Tibial nerve (tissue), 4 donors: ENCODE results near the gene IL18. TPM values are rescaled to one million over a fixed set of nuclear protein-coding genes. Genes with fewer than 3 reads are reported as not detected.

Experiments used
- DNase-seq, 2 donors: peaks; one replicate each; pipeline ENCODE4 v3.0.0-alpha.2; 2019; ENCODE audit warnings: low spot score in 2 of 2
- H3K27ac ChIP-seq, 4 donors: fragments of 200-600 bp; sonication (generic) in 3 of 4; one replicate each; pipeline ENCODE4 v1.5.1; 2017 to 2019; ENCODE audit warnings: mild to moderate bottlenecking in 1 of 4
- H3K27me3 ChIP-seq, 2 donors: fragments of 200-600 bp; sonication (generic) in 1 of 2; one replicate each; pipeline versions ENCODE4 v1.5.1 to v1.6.0; 2017 to 2019
- H3K36me3 ChIP-seq, 3 donors: fragments of 200-600 bp; sonication (generic); one replicate each; pipeline ENCODE4 v1.5.1; 2018 to 2019
- H3K4me1 ChIP-seq, 4 donors: fragments of 200-600 bp; sonication (generic) in 3 of 4; one replicate each; pipeline ENCODE4 v1.5.1; 2017 to 2019
- H3K4me3 ChIP-seq, 4 donors: fragments of 200-600 bp; sonication (generic) in 3 of 4; one replicate each; pipeline ENCODE4 v1.5.1; 2017 to 2019; ENCODE audit warnings: mild to moderate bottlenecking in 1 of 4, moderate library complexity in 1 of 4
- H3K9me3 ChIP-seq, 4 donors: fragments of 200-600 bp; sonication (generic) in 3 of 4; one replicate each; pipeline ENCODE4 v1.5.1; 2017 to 2019
- EP300 ChIP-seq, 2 donors: sonication (generic); formaldehyde crosslinking; IDR thresholded peaks; one replicate each; pipeline ENCODE4 v1.6.1; 2017; ENCODE audit warnings: antibody characterized with exemption in 2 of 2, mild to moderate bottlenecking in 1 of 2
- POLR2A ChIP-seq, 2 donors: fragments of 450-650 bp; IDR thresholded peaks; one replicate each; pipeline ENCODE4 v1.6.1; 2017; ENCODE audit warnings: antibody characterized with exemption in 2 of 2, mild to moderate bottlenecking in 2 of 2, moderate library complexity in 2 of 2
- WGBS, 2 donors: methylation state at CpG; one replicate each; pipeline ENCODE4 v1.1.5; 2018; 5-methylcytosine and 5-hydroxymethylcytosine counted together
- total RNA-seq, 4 donors: library from RNA; depleted of rRNA; stranded (reverse); fragments of >200 nt; gene quantifications; one replicate each; pipeline ENCODE4 v1.1.0, GENCODE V29; 2016
- TF ChIP-seq, protein P1 (sequence below), 5 experiments: fragments of 200-600 bp in 3 of 5; fragments of 450-650 bp in 2 of 5; sonication (generic) in 3 of 5; IDR thresholded peaks; one replicate each; pipeline ENCODE4 v1.5.1; 2016 to 2019; ENCODE audit warnings: antibody characterized with exemption in 5 of 5, mild to moderate bottlenecking in 3 of 5, moderate library complexity in 2 of 5

The IL18 gene
- total RNA-seq, 4 donors from 2014 or later = 15.3 to 64.9 (median 33.5) TPM

DNA sequence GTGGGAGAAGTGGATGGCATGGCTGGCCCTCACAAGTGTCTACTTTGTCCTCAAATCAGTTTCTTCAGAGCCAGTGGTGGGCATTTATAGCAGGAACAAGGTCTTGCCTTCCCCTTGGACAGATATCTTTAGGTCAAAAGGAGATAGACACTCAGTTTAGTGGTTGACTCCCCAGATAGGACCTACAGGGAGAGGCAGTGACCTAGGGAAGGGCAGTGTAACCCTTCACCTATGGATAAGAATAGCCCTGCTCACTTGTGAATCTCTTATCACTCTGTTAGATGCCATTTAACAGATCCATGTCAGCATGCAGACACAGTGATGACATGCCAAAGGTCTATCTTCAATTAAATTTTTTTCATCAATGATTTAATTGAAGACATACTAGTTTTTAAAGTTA lies 22.4 kb upstream of the IL18 start:
- H3K27ac ChIP-seq = no peak overlapping the region
- H3K4me3 ChIP-seq = no peak overlapping the region
- H3K36me3 ChIP-seq = no peaks in the 10 kb centered on the region
- H3K9me3 ChIP-seq = no peaks in the 10 kb centered on the region
- no peaks in the 10 kb centered on the region for H3K4me1 ChIP-seq
- TF ChIP-seq EP300 (IDR thresholded peaks at IDR 0.05) (no peak), POLR2A (IDR thresholded peaks at IDR 0.05) (no peak)
- TF ChIP-seq, protein P1, sequence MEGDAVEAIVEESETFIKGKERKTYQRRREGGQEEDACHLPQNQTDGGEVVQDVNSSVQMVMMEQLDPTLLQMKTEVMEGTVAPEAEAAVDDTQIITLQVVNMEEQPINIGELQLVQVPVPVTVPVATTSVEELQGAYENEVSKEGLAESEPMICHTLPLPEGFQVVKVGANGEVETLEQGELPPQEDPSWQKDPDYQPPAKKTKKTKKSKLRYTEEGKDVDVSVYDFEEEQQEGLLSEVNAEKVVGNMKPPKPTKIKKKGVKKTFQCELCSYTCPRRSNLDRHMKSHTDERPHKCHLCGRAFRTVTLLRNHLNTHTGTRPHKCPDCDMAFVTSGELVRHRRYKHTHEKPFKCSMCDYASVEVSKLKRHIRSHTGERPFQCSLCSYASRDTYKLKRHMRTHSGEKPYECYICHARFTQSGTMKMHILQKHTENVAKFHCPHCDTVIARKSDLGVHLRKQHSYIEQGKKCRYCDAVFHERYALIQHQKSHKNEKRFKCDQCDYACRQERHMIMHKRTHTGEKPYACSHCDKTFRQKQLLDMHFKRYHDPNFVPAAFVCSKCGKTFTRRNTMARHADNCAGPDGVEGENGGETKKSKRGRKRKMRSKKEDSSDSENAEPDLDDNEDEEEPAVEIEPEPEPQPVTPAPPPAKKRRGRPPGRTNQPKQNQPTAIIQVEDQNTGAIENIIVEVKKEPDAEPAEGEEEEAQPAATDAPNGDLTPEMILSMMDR (IDR thresholded peaks at IDR 0.05) = no peak
- no peak for DNase-seq
- H3K27me3 ChIP-seq = no peaks in the 10 kb centered on the region

DNA sequence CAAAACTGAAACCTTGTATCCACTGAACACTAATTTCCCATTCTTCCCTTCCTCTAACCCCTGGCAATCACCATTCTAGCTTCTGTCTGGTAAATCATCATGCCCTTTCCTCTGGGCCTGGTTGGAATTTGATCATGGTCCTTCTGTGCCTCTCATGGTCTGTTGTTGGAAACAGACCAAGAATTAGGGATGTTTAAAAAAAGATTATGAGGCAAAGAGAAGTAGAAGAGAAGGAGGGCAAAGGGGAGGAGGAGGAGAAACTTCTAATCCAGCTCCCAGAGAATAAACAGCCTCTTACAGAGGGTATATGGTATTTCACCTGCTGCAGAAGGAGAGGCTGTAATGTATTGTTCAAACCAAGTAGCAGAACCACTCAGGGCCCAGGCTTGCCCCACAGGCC lies 22.0 kb upstream of the IL18 start:
- H3K27me3 ChIP-seq = no peaks in the 10 kb centered on the region
- H3K36me3 ChIP-seq = no peaks in the 10 kb centered on the region
- H3K9me3 ChIP-seq = no peaks in the 10 kb centered on the region
- DNase-seq = no peak
- H3K27ac ChIP-seq = no peak overlapping the region
- TF ChIP-seq EP300 (IDR thresholded peaks at IDR 0.05) = no peak
- TF ChIP-seq, protein P1 (IDR thresholded peaks at IDR 0.05) = no peak
- TF ChIP-seq POLR2A (IDR thresholded peaks at IDR 0.05) = no peak
- H3K4me1 ChIP-seq = no peaks in the 10 kb centered on the region
- H3K4me3 ChIP-seq = no peak overlapping the region

DNA sequence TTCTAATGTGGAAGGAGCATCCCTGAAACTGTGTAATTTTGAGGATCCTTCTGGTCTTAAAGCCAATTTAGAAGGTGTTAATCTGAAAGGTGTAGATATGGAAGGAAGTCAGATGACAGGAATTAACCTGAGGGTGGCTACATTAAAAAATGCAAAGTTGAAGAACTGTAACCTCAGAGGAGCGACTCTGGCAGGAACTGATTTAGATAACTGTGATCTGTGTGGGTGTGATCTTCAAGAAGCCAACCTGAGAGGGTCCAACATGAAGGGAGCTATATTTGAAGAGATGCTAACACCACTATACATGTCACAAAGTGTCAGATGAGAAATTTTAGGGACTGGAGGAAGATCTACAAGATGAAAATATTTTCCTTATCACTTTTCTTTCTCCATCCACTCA lies 19.0 kb upstream of the IL18 start:
- Histone ChIP-seq H3K36me3 (no peaks in the 10 kb centered on the region), H3K9me3 (no peaks in the 10 kb centered on the region), H3K27ac (no peak overlapping the region), H3K4me1 (no peaks in the 10 kb centered on the region), H3K27me3 (no peaks in the 10 kb centered on the region), H3K4me3 (no peak overlapping the region)
- DNase-seq = no peak
- 74 to 84% methylated on average over 1 of the region's 1 CpG for WGBS, 2 donors
- no peak for TF ChIP-seq POLR2A (IDR thresholded peaks at IDR 0.05)
- TF ChIP-seq, protein P1 (IDR thresholded peaks at IDR 0.05) = no peak
- TF ChIP-seq EP300 (IDR thresholded peaks at IDR 0.05) = no peak

DNA sequence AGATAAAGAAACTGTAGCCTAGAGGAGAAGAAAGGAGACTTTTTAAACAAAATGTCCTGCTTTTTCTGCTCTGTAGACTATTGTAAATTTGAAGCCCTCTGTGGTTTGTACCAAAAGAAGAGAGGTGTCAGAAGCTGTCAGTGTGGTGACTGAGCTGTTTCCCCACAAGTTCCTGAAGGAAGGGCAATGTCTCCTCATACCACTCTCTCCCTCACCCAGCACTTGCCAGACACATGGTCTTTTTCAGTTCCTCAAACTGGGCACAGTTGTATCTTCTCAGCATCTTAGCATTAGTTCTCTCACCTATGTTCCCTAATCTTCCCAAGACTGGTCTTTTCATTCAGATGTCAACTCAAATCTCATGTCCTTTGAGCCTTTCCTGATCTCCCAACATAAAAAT lies 15.7 kb upstream of the IL18 start:
- Histone ChIP-seq H3K4me1 (peaks cover 0 to 17% (median 5%) of the 10 kb centered on the region in 4 donors), H3K9me3 (no peaks in the 10 kb centered on the region), H3K27ac (no peak overlapping the region), H3K36me3 (no peaks in the 10 kb centered on the region), H3K4me3 (no peak overlapping the region), H3K27me3 (no peaks in the 10 kb centered on the region)
- no peak for DNase-seq
- TF ChIP-seq EP300 (IDR thresholded peaks at IDR 0.05) = peak in 1 of 2 donors; percentile 29
- TF ChIP-seq, protein P1 (IDR thresholded peaks at IDR 0.05) = no peak

DNA sequence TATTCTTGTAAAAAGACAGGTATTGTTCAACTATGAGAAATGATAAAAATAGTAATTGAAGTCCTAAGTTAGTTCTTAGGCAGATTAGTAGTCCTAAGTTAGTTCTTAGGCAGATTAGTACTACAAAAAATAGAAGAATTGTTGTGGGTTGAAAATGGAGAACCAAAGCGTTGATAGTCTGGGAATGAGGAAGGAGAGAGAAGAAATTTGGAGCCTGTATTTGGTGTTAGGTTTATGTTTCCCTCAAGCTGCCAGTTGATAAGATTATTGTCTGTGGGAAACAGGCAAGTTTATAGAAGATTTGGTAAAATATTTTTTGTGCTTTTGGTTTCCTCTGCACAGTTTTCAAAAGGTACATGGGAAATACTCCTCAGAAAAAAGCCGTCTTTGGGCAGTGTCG lies 15.0 kb upstream of the IL18 start:
- no peaks in the 10 kb centered on the region for H3K27me3 ChIP-seq
- DNase-seq = no peak
- H3K36me3 ChIP-seq = no peaks in the 10 kb centered on the region
- no peaks in the 10 kb centered on the region for H3K9me3 ChIP-seq
- 67 to 78% methylated on average over 3 of the region's 3 CpGs for WGBS, 2 donors
- peak overlapping the region in 1 of 4 donors; percentile 25 for H3K27ac ChIP-seq
- H3K4me1 ChIP-seq = peaks cover 0 to 17% (median 5%) of the 10 kb centered on the region in 4 donors
- no peak overlapping the region for H3K4me3 ChIP-seq
- TF ChIP-seq, protein P1 (IDR thresholded peaks at IDR 0.05) = no peak
- TF ChIP-seq POLR2A (IDR thresholded peaks at IDR 0.05) (no peak), EP300 (IDR thresholded peaks at IDR 0.05) (no peak)
